GM12878 (cell line): ENCODE data around the gene AP4S1. TPM values are rescaled to one million over a fixed set of nuclear protein-coding genes. Genes with fewer than 3 reads are reported as not detected.
"Not testable (repeated sequence)": the region's sequence is repeated elsewhere in the genome, so short reads cannot be mapped to it uniquely, and the experiment has no call there.

Experiments used
- ATAC-seq: fragments of 200-7000 bp; cut with Tn5 transposase; 3 replicates; pipeline ENCODE4 v1.9.1; 2020; ENCODE audit warnings: mild to moderate bottlenecking, moderate library complexity
- BruUV-seq: library from RNA; stranded (reverse); fragments of 400-500 nt; replicated peaks from 2 replicates; lab custom pipeline; 2021; lab: Mats Ljungman, UMichigan
- CTCF ChIA-PET: fragments of 300-600 bp; sonication (Branson Sonifier 250); formaldehyde crosslinking; extraction: SDS; loops from one replicate; lab custom pipeline; 2021; ENCODE audit warnings: inconsistent platforms; lab: Yijun Ruan, JAX
- POLR2A ChIA-PET: fragments of 350-600 bp; formaldehyde crosslinking; extraction: SDS; loops from one replicate; lab custom pipeline; 2021; ENCODE audit warnings: inconsistent platforms; lab: Charles Lee
- RAD21 ChIA-PET: fragments of 300-600 bp; sonication (Branson Sonifier 250); formaldehyde crosslinking; loops from one replicate; lab custom pipeline; 2023; ENCODE audit warnings: antibody characterized with exemption; ENCODE audit not compliant: unreplicated experiment; lab: Charles Lee
- SMC1A ChIA-PET: fragments of 300-600 bp; sonication (Branson Sonifier 250); formaldehyde crosslinking; loops from one replicate; lab custom pipeline; 2023; ENCODE audit not compliant: unreplicated experiment, uncharacterized antibody; lab: Charles Lee
- DNase-seq: peaks from one replicate; pipeline ENCODE4 v3.0.0-alpha.2; 2011; ENCODE audit warnings: low read depth, low spot score
- FAIRE-seq: peaks from 3 replicates; lab custom pipeline; 2011; peaks lifted over from hg19 to GRCh38; lab: Jason Lieb, UNC
- H2AFZ ChIP-seq: 2 replicates; pipeline ENCODE4 v1.6.0; 2011; ENCODE audit warnings: low read depth, low read length, control low read depth; ENCODE audit not compliant: control insufficient read depth
- H3K27ac ChIP-seq: 2 replicates; pipeline ENCODE4 v1.5.1; 2011; ENCODE audit warnings: control low read depth; ENCODE audit not compliant: control insufficient read depth, insufficient read depth
- H3K27me3 ChIP-seq, 2 experiments: replicated peaks in 1 of 2; 2 replicates each; pipeline versions ENCODE4 v1.6.0 to v1.6.1; 2011; ENCODE audit warnings: low read length in 1 of 2; ENCODE audit not compliant: control insufficient read depth in 2 of 2, insufficient read depth in 2 of 2
- H3K36me3 ChIP-seq, 2 experiments: 2 replicates each; pipeline ENCODE4 v1.5.1; 2011; ENCODE audit warnings: low read length in 1 of 2; ENCODE audit not compliant: control insufficient read depth in 2 of 2, insufficient read depth in 2 of 2
- H3K4me1 ChIP-seq: 2 replicates; pipeline ENCODE4 v1.6.1; 2011; ENCODE audit warnings: mild to moderate bottlenecking, low read length, moderate library complexity, mixed read lengths; ENCODE audit not compliant: control insufficient read depth, insufficient read depth
- H3K4me2 ChIP-seq: 2 replicates; pipeline ENCODE4 v1.6.0; 2011; ENCODE audit warnings: control low read depth; ENCODE audit not compliant: control insufficient read depth, insufficient read depth
- H3K4me3 ChIP-seq: fragments of 200-600 bp; sonication (generic); 2 replicates; pipeline ENCODE4 v1.5.1; 2016
- H3K79me2 ChIP-seq: 2 replicates; pipeline ENCODE4 v1.6.0; 2011; ENCODE audit warnings: low read length; ENCODE audit not compliant: control insufficient read depth, insufficient read depth
- H3K9ac ChIP-seq: 2 replicates; pipeline ENCODE4 v1.8.0; 2011; ENCODE audit warnings: low read length, control low read depth, mixed read lengths; ENCODE audit not compliant: control insufficient read depth, insufficient read depth
- H3K9me3 ChIP-seq: replicated peaks from 3 replicates; pipeline ENCODE4 v1.5.1; 2011; ENCODE audit warnings: mild to moderate bottlenecking, low read length; ENCODE audit not compliant: control insufficient read depth, insufficient read depth
- H4K20me1 ChIP-seq: 2 replicates; pipeline ENCODE4 v1.6.0; 2011; ENCODE audit not compliant: control insufficient read depth, insufficient read depth
- E2F4 ChIP-seq: IDR thresholded peaks from 2 replicates; pipeline ENCODE4 v1.6.1; 2012; ENCODE audit warnings: low read depth, low read length, improper control_type of control experiment
- HDGF ChIP-seq: fragments of 450-650 bp; IDR thresholded peaks from 2 replicates; pipeline ENCODE4 v1.6.1; 2016; ENCODE audit warnings: antibody characterized with exemption
- KAT2A ChIP-seq: conservative IDR thresholded peaks from 2 replicates; pipeline ENCODE4 v1.6.1; 2011; ENCODE audit warnings: low read depth, low read length; ENCODE audit not compliant: control insufficient read depth
- MAX ChIP-seq: IDR thresholded peaks from 2 replicates; pipeline ENCODE4 v1.6.1; 2012; ENCODE audit warnings: low read depth, low read length, improper control_type of control experiment
- NR2C1 ChIP-seq: fragments of 450-650 bp; IDR thresholded peaks from 2 replicates; pipeline ENCODE4 v1.6.1; 2017; ENCODE audit warnings: antibody characterized with exemption, mild to moderate bottlenecking, moderate library complexity
- POLR2AphosphoS5 ChIP-seq: IDR thresholded peaks from 2 replicates; pipeline ENCODE4 v1.6.1; 2011; ENCODE audit warnings: mild to moderate bottlenecking, low read length, inconsistent platforms
- SREBF2 ChIP-seq: IDR thresholded peaks from 2 replicates; pipeline ENCODE4 v1.6.1; 2012; ENCODE audit warnings: mild to moderate bottlenecking, low read length
- STAT1 ChIP-seq: fragments of 450-650 bp; conservative IDR thresholded peaks from 2 replicates; pipeline ENCODE4 v1.6.1; 2014; ENCODE audit warnings: antibody characterized with exemption, mild to moderate bottlenecking
- TAF1 ChIP-seq: IDR thresholded peaks from 2 replicates; pipeline ENCODE4 v1.6.1; 2011; ENCODE audit warnings: mild to moderate bottlenecking, low read depth, low read length, borderline replicate concordance
- USF1 ChIP-seq: IDR thresholded peaks from 2 replicates; pipeline ENCODE4 v1.6.1; 2011; ENCODE audit warnings: borderline replicate concordance, low read depth, mild to moderate bottlenecking, moderate library complexity, mixed read lengths, low read length; ENCODE audit not compliant: insufficient read depth; ENCODE audit errors: extremely low read length
- YY1 ChIP-seq: IDR thresholded peaks from 2 replicates; pipeline ENCODE4 v1.6.1; 2011; ENCODE audit warnings: low read depth, mild to moderate bottlenecking, low read length
- ZSCAN29 ChIP-seq: fragments of 450-650 bp; IDR thresholded peaks from 2 replicates; pipeline ENCODE4 v1.6.1; 2017; ENCODE audit warnings: mild to moderate bottlenecking, moderate library complexity
- WGBS: methylation state at CpG from one replicate; pipeline ENCODE4 v1.1.6; 2016; ENCODE audit warnings: low lambda C conversion rate; ENCODE audit not compliant: insufficient replicate concordance, insufficient coverage; ENCODE audit errors: missing lambda C conversion rate; 5-methylcytosine and 5-hydroxymethylcytosine counted together
- in situ Hi-C: fragments of 300-500 bp; cut with MboI; formaldehyde crosslinking; loops from 9 replicates; pipeline ENCODE4 v1.14.3; 2018; ENCODE audit warnings: mixed read lengths
- intact Hi-C: fragments of 100-400 bp; cut with micrococcal nuclease; formaldehyde crosslinking; loops from one replicate; pipeline ENCODE4 v1.14.2; 2022; ENCODE audit not compliant: unreplicated experiment
- polyA plus RNA-seq, 11 experiments: library from polyadenylated mRNA; depleted of rRNA in 4 of 11; unstranded in 6 of 11; stranded (reverse) in 5 of 11; fragments of >200 nt; fragmentation: Nextera tagmentation in 4 of 11; fragmentation: Illumina TruSeq in 1 of 11; extraction: Ambion mirVana in 4 of 11; extraction: Trizol in 1 of 11; gene quantifications; 1 replicate in 1 of 11; 2 replicates in 10 of 11; pipeline versions ENCODE4 v1.2.1 to v1.2.3, GENCODE V29; 2011 to 2016; ENCODE audit warnings: inconsistent platforms in 2 of 11, missing spikeins in 2 of 11, low read depth in 1 of 11
- total RNA-seq, 4 experiments: library from RNA; depleted of rRNA in 3 of 4; stranded (reverse); fragments of >200 nt in 3 of 4; fragmentation: Illumina TruSeq in 1 of 4; extraction: Trizol in 1 of 4; gene quantifications; 2 replicates each; pipeline versions ENCODE4 v1.2.1 to v1.2.3, GENCODE V29; 2013 to 2021

Gene AP4S1
- total and polyA plus RNA-seq, 10 of the 15 experiments (the other 5 are each of a cell fraction or from before 2014, with no cell fraction given), result 3.6 to 9.0 (median 5.7) TPM

DNA sequence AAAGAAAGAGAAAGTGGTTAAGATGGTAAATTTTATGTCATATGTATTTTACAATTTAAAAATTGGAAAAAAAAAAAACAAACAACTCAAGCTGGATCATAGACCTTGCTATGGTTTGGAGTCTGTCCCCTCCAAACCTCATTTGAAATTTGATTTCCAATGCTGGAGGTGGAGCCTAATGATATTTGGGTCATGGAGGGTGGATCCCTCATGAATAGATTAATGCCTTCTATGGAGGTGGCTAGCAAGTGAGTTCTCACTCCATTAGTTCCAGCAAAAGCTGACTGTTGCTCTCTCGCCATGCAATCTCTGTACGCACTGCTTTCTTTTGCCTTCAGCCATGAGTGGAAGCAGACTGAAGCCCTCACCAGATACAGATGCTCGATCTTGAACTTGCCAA, 22.2 kb upstream of the AP4S1 start:
- Histone ChIP-seq H2AFZ (no peak overlapping the region), H3K79me2 (peaks cover 11% of the 10 kb centered on the region), H3K27me3 (no peaks in the 10 kb centered on the region), H4K20me1 (no peaks in the 10 kb centered on the region), H3K9ac (no peak overlapping the region), H3K4me1 (no peaks in the 10 kb centered on the region), H3K9me3 (peaks cover 4% of the 10 kb centered on the region), H3K4me3 (no peak overlapping the region), H3K36me3 (peaks cover 0 to 10% of the 10 kb centered on the region in 2 experiments; a peak in 1 of 4 replicates), H3K27ac (no peak overlapping the region), H3K4me2 (no peak overlapping the region)
- ATAC-seq (no peak), FAIRE-seq (no peak), DNase-seq (no peak)
- CTCF ChIA-PET, result interaction anchor here (0.7 to 1.2 kb wide), 2 partner anchors 8 to 37 kb away, joined by 3 to 4 read pairs; no protein-coding TSS in a partner anchor
- intact Hi-C loops (no loop called here), in situ Hi-C loops (no loop called here)
- WGBS, result 100% methylated on average over 3 of the region's 3 CpGs
- POLR2A ChIA-PET, result interaction anchor here (0.6 kb wide), 1 partner anchor 451 kb away, joined by 7 read pairs; no protein-coding TSS in a partner anchor
- BruUV-seq, result no TSS peak
- RAD21 ChIA-PET, result interaction anchor here (1.1 kb wide), 1 partner anchor 10 kb away, joined by 5 read pairs; no protein-coding TSS in a partner anchor
- SMC1A ChIA-PET, result interaction anchor here (1.2 to 1.4 kb wide), 3 partner anchors 8 to 79 kb away, joined by 3 to 4 read pairs (median 4); no protein-coding TSS in a partner anchor
- TF ChIP-seq MAX (no peak), YY1 (no peak), E2F4 (no peak), ZSCAN29 (no peak), HDGF (no peak), POLR2AphosphoS5 (no peak), TAF1 (no peak), SREBF2 (no peak), NR2C1 (no peak), USF1 (no peak), KAT2A (no peak), STAT1 (no peak)

DNA sequence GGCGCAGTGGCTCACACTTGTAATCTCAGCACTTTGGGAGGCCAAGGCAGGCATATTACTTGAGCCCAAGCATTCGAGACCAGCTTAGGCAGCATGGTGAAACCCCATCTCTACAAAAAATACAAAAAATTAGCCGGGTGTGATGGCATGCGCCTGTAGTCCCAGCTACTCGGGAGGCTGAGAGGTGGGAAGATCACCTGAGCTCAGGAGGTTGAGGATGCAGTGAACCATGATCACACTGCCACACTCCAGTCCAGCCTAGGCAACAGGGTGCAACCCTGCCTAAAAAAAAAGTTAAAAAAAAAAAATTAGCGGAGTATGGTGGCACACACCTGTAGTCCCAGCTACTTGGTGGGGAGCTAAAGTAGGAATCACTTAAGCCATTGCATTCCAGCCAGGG, 21.4 kb upstream of the AP4S1 start:
- CTCF ChIA-PET, result interaction anchor here (1.2 kb wide), 1 partner anchor 8 kb away, joined by 3 read pairs; no protein-coding TSS in a partner anchor

More for the DNA sequence above, 21.4 kb upstream of the AP4S1 start:
- DNase-seq, RAD21 ChIA-PET, H3K4me2 ChIP-seq, H2AFZ ChIP-seq, in situ Hi-C loops, BruUV-seq, POLR2A ChIA-PET, H3K4me3 ChIP-seq, ATAC-seq, FAIRE-seq, H3K36me3 ChIP-seq, H3K4me1 ChIP-seq, H3K9me3 ChIP-seq, intact Hi-C loops, H3K27me3 ChIP-seq, H3K27ac ChIP-seq, H3K9ac ChIP-seq, H4K20me1 ChIP-seq, H3K79me2 ChIP-seq: not testable (repeated sequence)
- 99% methylated on average over 6 of the region's 6 CpGs for WGBS
- SMC1A ChIA-PET, result interaction anchor here (0.6 to 1.4 kb wide), 3 partner anchors 9 to 1483 kb away, joined by 3 to 4 read pairs (median 3); no protein-coding TSS in a partner anchor
